ENCODE measurements around the gene TECPR1.

TECPR1 gene

DNA sequence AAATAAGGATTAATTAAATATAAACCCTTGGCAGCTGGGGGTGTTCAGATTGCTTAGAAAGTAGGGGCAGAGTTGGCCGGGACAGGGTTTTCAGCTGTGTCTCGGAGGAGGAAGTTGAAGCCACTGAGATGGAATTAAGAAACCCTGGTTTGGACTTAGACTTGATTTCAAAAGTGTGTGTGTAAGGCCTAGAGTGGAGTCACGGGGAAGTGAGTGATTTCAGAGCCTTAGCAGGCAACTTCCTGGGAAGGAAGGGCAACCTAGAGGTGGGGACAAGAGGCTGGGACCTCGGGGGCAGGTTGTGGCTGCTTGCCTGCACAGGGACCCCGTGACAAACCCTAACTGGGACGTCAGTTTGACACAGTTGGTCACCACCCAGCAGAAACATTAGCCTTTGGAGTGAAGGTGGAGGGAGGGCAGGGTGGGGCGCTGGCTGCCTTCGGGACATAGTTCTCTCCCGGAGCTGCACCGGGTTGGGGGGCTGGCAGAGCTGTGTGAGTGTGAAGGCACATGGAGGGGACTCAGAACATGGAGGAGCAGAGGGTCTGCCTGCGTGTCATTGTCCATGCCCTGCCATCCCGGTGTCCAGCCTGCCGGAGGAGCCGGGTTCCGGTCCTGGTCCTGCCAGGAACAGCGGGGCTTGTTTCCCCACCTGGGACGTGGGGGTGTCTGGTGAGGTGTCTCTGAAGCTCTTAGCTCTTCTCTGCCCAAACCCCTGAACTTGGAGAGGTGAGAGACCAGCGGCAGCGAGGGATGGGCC is 31.3 kb upstream of the TECPR1 start:
- no peak for DNase-seq

DNA sequence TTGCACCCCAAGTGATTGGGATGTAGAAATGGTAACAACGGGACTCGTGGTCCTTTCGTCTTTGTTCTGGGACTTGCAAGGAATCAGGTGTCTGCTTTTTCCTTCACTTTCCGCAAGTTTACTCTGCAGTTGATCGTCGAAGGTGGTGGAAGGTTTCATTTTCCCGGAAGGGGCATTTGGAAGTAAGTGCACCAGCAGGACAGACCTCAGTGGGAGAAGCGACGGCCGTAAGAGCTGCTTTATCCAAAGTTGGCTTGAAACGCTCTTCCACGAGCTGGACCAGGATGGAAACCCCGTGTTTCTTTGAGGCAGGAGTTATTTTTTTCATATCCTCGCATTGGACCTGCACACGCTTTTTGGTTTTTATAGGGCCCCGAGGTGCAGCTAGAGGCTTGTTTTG is 30.7 kb upstream of the TECPR1 start:
- DNase-seq: no peak

GRCh38 chr7:98281757-98282606 is 29.9 kb upstream of the TECPR1 start:
- no peak for DNase-seq

GRCh38 chr7:98280791-98281756 is 29.0 kb upstream of the TECPR1 start, which contains the start of gene BRI3:
Gene BRI3 (plus strand): TSS chr7:98281686. CDS start chr7:98281796, 110 bp downstream.
- DNase-seq: peak; percentile 88

DNA sequence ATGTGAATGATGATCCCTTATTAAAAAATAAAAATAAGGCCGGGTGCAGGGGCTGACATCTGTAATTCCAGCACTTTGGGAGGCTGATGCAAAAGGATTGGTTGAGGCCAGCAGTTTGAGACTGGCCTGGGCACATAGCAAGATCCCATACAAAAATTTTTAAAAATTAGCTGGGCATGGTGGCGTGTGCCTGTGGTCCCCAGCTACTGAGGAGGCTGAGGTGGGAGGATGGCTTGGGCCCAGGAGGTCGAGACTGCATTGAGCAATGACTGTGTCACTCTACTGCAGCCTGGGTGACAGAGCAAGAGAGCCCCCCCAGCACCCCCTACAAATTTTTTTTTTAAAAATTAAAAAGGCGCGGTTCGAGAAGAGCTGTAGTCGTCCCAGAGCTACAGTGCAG is 28.3 kb upstream of the TECPR1 start:
- DNase-seq: no peak

DNA sequence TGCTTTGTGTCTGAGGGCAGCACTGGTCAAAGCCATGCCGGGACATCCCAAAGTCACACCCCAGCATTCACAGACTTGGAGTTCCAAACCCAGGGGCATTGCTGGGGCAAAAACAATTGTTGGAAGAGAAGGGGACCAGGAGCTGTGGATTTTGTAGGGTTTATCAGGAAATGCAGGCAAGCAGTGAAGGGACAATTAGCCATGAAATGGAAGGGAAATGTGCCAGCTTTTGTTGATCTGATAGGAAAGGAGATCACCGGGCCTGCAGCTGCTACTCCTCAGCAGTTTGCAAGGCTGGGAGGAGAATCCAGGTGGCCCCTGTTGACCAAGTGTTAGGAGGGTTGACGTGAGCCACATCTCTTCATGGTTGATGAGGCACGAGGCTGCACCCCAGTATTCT is 26.9 kb upstream of the TECPR1 start:
- DNase-seq: peak; percentile 15

DNA sequence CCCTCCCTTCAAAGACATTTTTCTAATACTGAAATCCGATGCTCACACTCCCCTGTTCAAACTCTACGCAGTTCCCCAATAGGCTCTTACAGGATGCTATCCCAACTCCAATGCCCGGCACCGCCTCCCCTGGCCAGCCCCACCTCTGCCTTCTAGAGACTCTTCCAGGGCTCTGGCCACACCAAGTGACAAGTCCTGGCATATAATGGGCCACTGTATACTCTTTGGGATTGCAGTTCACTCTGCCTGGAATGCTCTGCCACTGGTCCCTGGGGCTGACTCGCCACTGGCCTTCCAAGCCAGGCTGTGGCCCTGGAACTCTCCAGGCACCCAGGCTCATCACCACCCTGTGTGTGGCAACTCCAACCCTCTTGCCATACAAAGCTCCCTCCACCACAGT is 26.4 kb upstream of the TECPR1 start:
- no peak for DNase-seq

DNA sequence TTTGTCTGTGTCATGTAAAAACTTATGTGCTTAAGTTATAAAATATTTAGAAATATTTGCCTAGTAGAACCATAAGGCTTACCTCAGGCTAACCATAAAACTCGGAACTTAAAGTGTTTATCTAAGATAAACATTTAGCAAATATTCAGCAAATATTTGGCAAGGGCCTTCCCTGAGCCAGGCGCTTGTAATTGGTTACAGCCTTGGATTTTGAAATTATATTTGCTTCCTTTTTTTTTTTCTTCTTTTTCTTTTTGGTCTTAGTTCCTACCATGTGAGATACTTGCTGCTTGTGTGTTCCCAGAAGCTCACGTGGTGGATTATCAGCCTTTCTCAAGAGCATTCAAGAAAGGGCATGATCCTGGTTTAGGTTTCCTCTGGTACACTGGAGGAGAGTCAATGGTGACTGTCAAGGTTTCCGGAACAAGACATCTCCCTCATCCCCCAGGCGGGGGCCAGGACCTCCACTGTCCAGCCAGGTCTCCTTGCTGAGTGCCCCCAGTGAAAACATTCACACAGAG is 24.3 kb upstream of the TECPR1 start:
- no peak for DNase-seq

DNA sequence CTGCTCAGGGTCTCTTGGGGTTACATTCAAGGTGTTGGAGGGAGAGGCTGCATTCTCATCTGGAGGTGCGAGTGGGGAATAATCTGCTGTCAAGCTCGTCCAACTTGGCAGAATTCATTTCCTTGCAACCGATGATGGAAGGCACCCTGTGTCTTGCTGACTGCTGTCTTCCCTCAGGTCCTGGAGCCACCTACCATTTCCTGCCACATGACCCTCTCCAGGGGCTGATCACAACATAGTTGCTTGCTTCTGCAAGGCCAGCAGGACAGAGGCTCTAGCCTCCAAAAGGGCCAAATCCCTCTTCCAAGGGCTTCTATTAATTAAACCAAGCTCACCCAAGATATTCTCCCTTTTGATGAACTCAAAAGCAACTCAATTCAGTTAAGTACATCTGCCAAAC is 15.3 kb upstream of the TECPR1 start:
- no peak for DNase-seq

GRCh38 chr7:98266840-98267239 is 14.8 kb upstream of the TECPR1 start:
- no peak for DNase-seq

GRCh38 chr7:98265841-98266271 is 13.8 kb upstream of the TECPR1 start:
- DNase-seq: no peak

DNA sequence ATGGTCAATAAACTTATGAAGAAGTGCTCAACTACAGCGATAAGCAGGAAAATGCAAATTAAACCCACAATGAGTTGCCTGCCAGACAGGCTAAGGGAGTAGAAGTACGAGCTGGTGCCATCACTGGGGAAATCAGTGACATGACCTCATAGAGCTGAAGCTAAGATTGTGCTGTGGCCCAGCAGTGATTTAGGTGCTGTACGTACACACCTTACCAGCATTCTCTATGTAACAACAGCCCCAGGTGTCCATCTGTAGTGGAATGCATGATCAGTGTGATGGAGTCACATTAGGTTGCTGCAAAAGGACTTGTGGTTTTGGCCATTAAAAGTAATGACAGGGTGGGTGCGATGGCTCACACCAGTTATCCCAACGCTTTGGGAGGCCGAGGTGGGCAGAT is 5.7 kb upstream of the TECPR1 start:
- no peak for DNase-seq

GRCh38 chr7:98256431-98256830 is 4.4 kb upstream of the TECPR1 start:
- no peak for DNase-seq

- DNase-seq: no peak
Observed at GRCh38 chr7:98254951-98255610, 3.0 kb upstream of the TECPR1 start.

DNA sequence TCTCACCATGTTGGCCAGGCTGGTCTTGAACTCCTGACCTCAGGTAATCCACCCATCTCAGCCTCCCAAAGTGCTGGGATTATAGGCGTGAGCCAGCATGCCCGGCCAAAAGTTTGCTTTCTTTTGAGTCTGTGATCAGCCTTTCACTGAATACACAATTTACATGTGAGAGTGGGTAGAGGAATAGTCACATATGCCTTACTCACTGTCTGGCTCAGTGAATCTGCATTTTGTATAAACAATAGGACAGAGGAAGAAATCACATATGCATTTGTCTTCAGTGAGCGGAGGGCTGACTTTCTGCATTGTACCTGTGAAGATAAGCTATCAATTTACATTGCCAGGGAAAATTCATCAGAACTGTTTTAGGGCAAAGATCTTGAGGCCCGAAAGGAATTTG is 2.5 kb upstream of the TECPR1 start:
- no peak for DNase-seq

DNA sequence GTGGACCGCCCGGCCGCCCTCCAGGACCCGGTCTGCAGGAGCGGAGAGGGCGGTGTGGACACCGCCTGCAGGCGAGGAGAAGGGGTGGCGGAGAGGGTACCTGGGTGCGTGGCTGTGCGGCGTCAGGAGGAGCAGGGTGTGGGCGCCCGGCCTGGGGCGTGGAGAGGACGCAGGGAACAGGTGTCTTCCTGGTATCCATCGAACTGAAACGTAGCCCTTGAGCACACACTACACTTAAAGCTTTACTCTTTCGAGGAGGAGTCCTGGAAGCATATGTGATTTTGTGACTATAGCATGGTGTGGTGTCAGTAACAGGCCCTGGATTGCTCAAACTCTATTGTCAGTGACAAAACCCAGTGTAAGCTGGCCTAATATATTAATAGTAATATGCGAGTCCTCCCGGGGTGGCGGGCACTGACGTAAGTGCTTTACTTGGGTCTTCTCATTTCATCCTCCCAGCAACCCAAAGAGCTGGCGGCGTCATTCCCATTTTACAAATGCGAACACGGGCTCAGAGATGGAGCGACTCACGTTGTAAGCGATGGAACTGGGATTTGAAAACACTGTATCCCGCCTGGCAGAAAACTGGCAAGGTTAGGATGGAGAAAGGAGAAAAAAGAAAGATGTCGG is 508 bp upstream of the TECPR1 start:
- DNase-seq: no peak

GRCh38 chr7:98251231-98251600 is 816 bp downstream of the TECPR1 start:
- DNase-seq: no peak

- DNase-seq: no peak
Observed at GRCh38 chr7:98250789-98251188, 1.2 kb downstream of the TECPR1 start.

DNA sequence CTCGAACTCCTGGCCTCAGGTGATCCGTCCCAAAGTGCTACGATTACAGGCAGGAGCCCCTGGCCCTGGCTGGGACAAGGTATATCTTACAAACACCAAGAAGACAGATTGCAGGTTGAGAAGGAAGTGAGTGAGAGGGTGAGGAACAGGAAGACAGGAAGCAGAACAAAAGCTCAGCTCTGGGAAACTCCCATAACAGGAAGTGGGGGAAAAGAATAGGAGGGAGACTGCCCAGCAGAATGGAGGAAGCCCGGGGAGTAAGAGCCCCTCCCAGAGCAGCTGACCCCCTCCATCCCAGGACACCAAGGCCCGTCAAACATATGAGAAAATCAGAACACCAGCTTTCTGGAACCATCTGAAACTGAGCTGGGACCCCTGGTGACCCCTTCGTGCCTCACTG is 2.9 kb downstream of the TECPR1 start:
- no peak for DNase-seq

GRCh38 chr7:98248156-98248555 is 3.9 kb downstream of the TECPR1 start:
- DNase-seq: no peak

- no peak for DNase-seq
Observed at GRCh38 chr7:98244871-98245270, 7.2 kb downstream of the TECPR1 start.

GRCh38 chr7:98242934-98243333 is 9.1 kb downstream of the TECPR1 start:
- no peak for DNase-seq
